ENCODE data around the gene SCRN2. TPM values are rescaled to one million over a fixed set of nuclear protein-coding genes. Genes with fewer than 3 reads are reported as not detected.

The SCRN2 gene
- total and polyA plus RNA-seq, 2 donors (not counting 3 experiments of a cell fraction or from before 2014, with no cell fraction given) = 31.7 to 48.9 TPM

GRCh38 chr17:47884427-47884740 lies 43.3 kb upstream of the SCRN2 start:
- intact Hi-C loops (cut with micrococcal nuclease) = no loop called here
- H3K79me2 ChIP-seq (ENCODE audit: control insufficient read depth, insufficient read depth, low read length) = no peaks in the 10 kb centered on the region
- no TSS peak for BruUV-seq (replicated peaks)
- H3K9ac ChIP-seq (replicated peaks; ENCODE audit: extremely low read depth, insufficient read depth, low read length) = no peak overlapping the region
- dilution Hi-C loops (cut with MboI; ENCODE audit: extremely low pct_ligation_motif_present, low sequenced_read_pairs) = no loop called here
- no peak overlapping the region for H2AFZ ChIP-seq (ENCODE audit: low read depth, low read length)
- DNase-seq (ENCODE audit: low read depth, low spot score) (no peak), FAIRE-seq (no peak)
- no peaks in the 10 kb centered on the region for H3K9me3 ChIP-seq (replicated peaks; ENCODE audit: control insufficient read depth, insufficient read depth, low read length)
- H3K27ac ChIP-seq (ENCODE audit: insufficient read depth, low read depth, low read length) = no peak overlapping the region
- H3K4me2 ChIP-seq (ENCODE audit: insufficient read depth, low read length) = no peak overlapping the region
- no peaks in the 10 kb centered on the region for H3K9me1 ChIP-seq (replicated peaks; ENCODE audit: control insufficient read depth, extremely low read depth, insufficient read depth, low read length)
- peaks cover 7% of the 10 kb centered on the region for H3K4me1 ChIP-seq (ENCODE audit: control insufficient read depth, extremely low read depth, insufficient read depth, low read length)
- no peaks in the 10 kb centered on the region for H4K20me1 ChIP-seq (replicated peaks; ENCODE audit: control insufficient read depth, extremely low read depth, insufficient read depth, low read length)
- H3K4me3 ChIP-seq (replicated peaks in 1 of 3; ENCODE audit: insufficient read depth in 1 of 3, low read depth in 1 of 3, low read length in 3 of 3) = no peak overlapping the region
- no peaks in the 10 kb centered on the region for H3K36me3 ChIP-seq (ENCODE audit: control insufficient read depth in 2 of 2, extremely low read depth in 1 of 2, insufficient read depth in 2 of 2, low read length in 2 of 2)
- no peaks in the 10 kb centered on the region for H3K27me3 ChIP-seq (ENCODE audit: control insufficient read depth in 2 of 2, insufficient read depth in 2 of 2, low read length in 2 of 2)
- POLR2A ChIA-PET = no interaction called here
- TF ChIP-seq JUN (IDR thresholded peaks at IDR 0.05; ENCODE audit: borderline replicate concordance, insufficient read depth, insufficient read length, low read depth) (no peak), EZH2 (IDR thresholded peaks at IDR 0.05; ENCODE audit: borderline replicate concordance, low read depth, low read length, severe bottlenecking) (no peak), FOS (IDR thresholded peaks at IDR 0.05; ENCODE audit: borderline replicate concordance, insufficient read depth, low read length) (no peak), POLR2A (IDR thresholded peaks at IDR 0.05; ENCODE audit: low read depth, low read length) (no peak), POLR2AphosphoS5 (IDR thresholded peaks at IDR 0.05; ENCODE audit: insufficient read depth, low read depth, low read length) (no peak), MYC (IDR thresholded peaks at IDR 0.05; ENCODE audit: low read depth, low read length) (no peak), CTCF (IDR thresholded peaks at IDR 0.05; ENCODE audit: extremely low read depth in 1 of 2, insufficient read depth in 1 of 2, low read depth in 1 of 2, low read length in 2 of 2) (no peak), GATA2 (IDR thresholded peaks at IDR 0.05; ENCODE audit: insufficient read depth, insufficient read length, low read depth, low read length) (no peak), MAX (IDR thresholded peaks at IDR 0.05; ENCODE audit: insufficient read depth, insufficient read length) (no peak)
- CTCF ChIA-PET = interaction anchor here (0.6 to 9.6 kb wide), 7 partner anchors 11 to 135 kb away, joined by 3 to 367 read pairs (median 4); partner anchors contain the start of genes LRRC46, MRPL10, SCRN2 and SP2

Data from endothelial cell of umbilical vein (primary cell).